DOHH2 (cell line): ENCODE data around the gene CALN1.

Experiments used
- H3F3A ChIP-seq: fragments of 200-600 bp; sonication (generic), shearing (Covaris generic); 2 replicates; pipeline ENCODE4 v1.6.0; 2016; ENCODE audit warnings: antibody characterized with exemption, mild to moderate bottlenecking; ENCODE audit not compliant: control insufficient read depth, insufficient read depth
- H3K27ac ChIP-seq: fragments of 200-600 bp; sonication (generic); 2 replicates; pipeline ENCODE4 v1.5.1; 2014; ENCODE audit warnings: low read depth, mild to moderate bottlenecking, low read length, moderate library complexity
- H3K27me3 ChIP-seq: fragments of 200-600 bp; sonication (generic); 2 replicates; pipeline ENCODE4 v1.6.1; 2014; ENCODE audit warnings: mild to moderate bottlenecking, low read length, mixed read lengths; ENCODE audit not compliant: control insufficient read depth
- H3K36me3 ChIP-seq: fragments of 200-600 bp; sonication (generic); 2 replicates; pipeline ENCODE4 v1.6.1; 2014; ENCODE audit warnings: mild to moderate bottlenecking, low read length, moderate library complexity, mixed read lengths; ENCODE audit not compliant: control insufficient read depth
- H3K4me1 ChIP-seq: fragments of 200-600 bp; sonication (generic); 2 replicates; pipeline ENCODE4 v1.6.1; 2014; ENCODE audit warnings: mild to moderate bottlenecking, low read length, mixed read lengths; ENCODE audit not compliant: control insufficient read depth
- H3K4me2 ChIP-seq: fragments of 200-600 bp; sonication (generic); 2 replicates; pipeline ENCODE4 v1.6.0; 2014; ENCODE audit warnings: mild to moderate bottlenecking, low read length, moderate library complexity
- H3K4me3 ChIP-seq: fragments of 200-600 bp; sonication (generic); 2 replicates; pipeline ENCODE4 v1.5.1; 2014; ENCODE audit warnings: mild to moderate bottlenecking, low read length, mixed read lengths
- H3K79me2 ChIP-seq: fragments of 200-600 bp; sonication (generic); 2 replicates; pipeline ENCODE4 v1.6.1; 2014; ENCODE audit warnings: mild to moderate bottlenecking, low read length, mixed read lengths; ENCODE audit not compliant: control insufficient read depth
- H3K9me2 ChIP-seq: fragments of 200-600 bp; sonication (generic); replicated peaks from 2 replicates; pipeline ENCODE4 v1.6.1; 2014; ENCODE audit warnings: mild to moderate bottlenecking, low read length, mixed read lengths; ENCODE audit not compliant: control insufficient read depth
- H3K9me3 ChIP-seq: fragments of 200-600 bp; sonication (generic); 2 replicates; pipeline ENCODE4 v1.6.1; 2014; ENCODE audit warnings: antibody characterized with exemption, low read length, mixed read lengths; ENCODE audit not compliant: control insufficient read depth, insufficient read depth
- H4K20me1 ChIP-seq: fragments of 200-600 bp; sonication (generic); 2 replicates; pipeline ENCODE4 v1.6.0; 2014; ENCODE audit warnings: low read depth, mild to moderate bottlenecking, antibody characterized with exemption, low read length, moderate library complexity; ENCODE audit not compliant: control insufficient read depth, insufficient read depth
- EZH2phosphoT487 ChIP-seq: fragments of 200-600 bp; sonication (generic); IDR thresholded peaks from 2 replicates; pipeline ENCODE4 v1.6.1; 2017; ENCODE audit warnings: borderline replicate concordance, mild to moderate bottlenecking, antibody characterized with exemption, low read length, moderate library complexity, mixed read lengths
- TF ChIP-seq, protein P1 (sequence below): fragments of 200-600 bp; sonication (generic); IDR thresholded peaks from one replicate; pipeline ENCODE4 v1.5.1; 2014; ENCODE audit warnings: antibody characterized with exemption, mild to moderate bottlenecking, low read depth, low read length; ENCODE audit not compliant: poor library complexity, severe bottlenecking

Gene CALN1

DNA sequence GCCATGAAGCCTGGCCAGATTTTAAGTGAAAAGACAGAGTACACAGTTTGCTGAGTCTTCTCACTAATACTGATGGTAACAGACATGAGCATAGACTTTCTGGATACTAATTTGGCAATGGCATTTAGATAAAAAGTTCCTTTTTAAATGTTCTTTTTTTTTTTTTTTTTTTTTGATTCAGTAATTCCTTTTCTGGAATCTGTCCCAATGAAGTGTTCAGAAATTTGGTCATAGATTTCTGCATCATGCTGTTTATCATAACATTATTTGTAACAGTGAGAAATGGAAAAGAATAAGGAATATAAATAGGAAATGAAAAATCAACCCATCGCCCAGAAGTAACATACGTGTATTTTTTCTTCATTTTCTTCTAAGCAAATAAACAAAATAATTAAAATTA is 354.9 kb downstream of the CALN1 start:
- H3K79me2 ChIP-seq = no peaks in the 10 kb centered on the region
- no peaks in the 10 kb centered on the region for H3K9me2 ChIP-seq
- H3K36me3 ChIP-seq = no peaks in the 10 kb centered on the region
- no peaks in the 10 kb centered on the region for H3K9me3 ChIP-seq
- H3K4me2 ChIP-seq = no peak overlapping the region
- no peaks in the 10 kb centered on the region for H3F3A ChIP-seq
- no peaks in the 10 kb centered on the region for H4K20me1 ChIP-seq
- H3K4me3 ChIP-seq = no peak overlapping the region
- no peak overlapping the region for H3K27ac ChIP-seq
- no peaks in the 10 kb centered on the region for H3K27me3 ChIP-seq
- H3K4me1 ChIP-seq = no peaks in the 10 kb centered on the region
- no peak for TF ChIP-seq EZH2phosphoT487
- TF ChIP-seq, protein P1, sequence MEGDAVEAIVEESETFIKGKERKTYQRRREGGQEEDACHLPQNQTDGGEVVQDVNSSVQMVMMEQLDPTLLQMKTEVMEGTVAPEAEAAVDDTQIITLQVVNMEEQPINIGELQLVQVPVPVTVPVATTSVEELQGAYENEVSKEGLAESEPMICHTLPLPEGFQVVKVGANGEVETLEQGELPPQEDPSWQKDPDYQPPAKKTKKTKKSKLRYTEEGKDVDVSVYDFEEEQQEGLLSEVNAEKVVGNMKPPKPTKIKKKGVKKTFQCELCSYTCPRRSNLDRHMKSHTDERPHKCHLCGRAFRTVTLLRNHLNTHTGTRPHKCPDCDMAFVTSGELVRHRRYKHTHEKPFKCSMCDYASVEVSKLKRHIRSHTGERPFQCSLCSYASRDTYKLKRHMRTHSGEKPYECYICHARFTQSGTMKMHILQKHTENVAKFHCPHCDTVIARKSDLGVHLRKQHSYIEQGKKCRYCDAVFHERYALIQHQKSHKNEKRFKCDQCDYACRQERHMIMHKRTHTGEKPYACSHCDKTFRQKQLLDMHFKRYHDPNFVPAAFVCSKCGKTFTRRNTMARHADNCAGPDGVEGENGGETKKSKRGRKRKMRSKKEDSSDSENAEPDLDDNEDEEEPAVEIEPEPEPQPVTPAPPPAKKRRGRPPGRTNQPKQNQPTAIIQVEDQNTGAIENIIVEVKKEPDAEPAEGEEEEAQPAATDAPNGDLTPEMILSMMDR = no peak

DNA sequence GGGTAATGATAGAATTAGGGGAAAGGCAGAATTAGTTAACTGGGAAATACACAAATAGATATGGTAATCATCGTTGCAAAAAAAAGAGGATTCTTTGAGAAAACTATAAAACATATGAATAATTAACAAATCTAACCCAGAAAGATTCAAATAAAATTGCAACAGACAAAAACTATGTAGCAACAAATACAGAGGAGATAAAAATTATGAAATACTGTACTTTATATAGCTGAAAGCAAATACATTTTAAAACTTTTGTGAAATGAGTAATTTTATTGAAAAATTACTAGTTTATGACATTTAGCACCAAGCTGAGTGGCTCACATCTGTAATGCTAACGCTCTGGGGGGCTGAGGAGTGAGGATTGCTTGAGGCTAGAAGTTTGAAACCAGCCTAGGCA is 356.7 kb downstream of the CALN1 start:
- Histone ChIP-seq H3K27ac (no peak overlapping the region), H3K9me2 (no peaks in the 10 kb centered on the region), H3K79me2 (no peaks in the 10 kb centered on the region), H3K27me3 (no peaks in the 10 kb centered on the region), H3K36me3 (no peaks in the 10 kb centered on the region), H3K9me3 (no peaks in the 10 kb centered on the region), H3K4me1 (no peaks in the 10 kb centered on the region), H3K4me3 (no peak overlapping the region), H3F3A (no peaks in the 10 kb centered on the region), H4K20me1 (no peaks in the 10 kb centered on the region), H3K4me2 (no peak overlapping the region)
- TF ChIP-seq, protein P1 = no peak
- no peak for TF ChIP-seq EZH2phosphoT487

DNA sequence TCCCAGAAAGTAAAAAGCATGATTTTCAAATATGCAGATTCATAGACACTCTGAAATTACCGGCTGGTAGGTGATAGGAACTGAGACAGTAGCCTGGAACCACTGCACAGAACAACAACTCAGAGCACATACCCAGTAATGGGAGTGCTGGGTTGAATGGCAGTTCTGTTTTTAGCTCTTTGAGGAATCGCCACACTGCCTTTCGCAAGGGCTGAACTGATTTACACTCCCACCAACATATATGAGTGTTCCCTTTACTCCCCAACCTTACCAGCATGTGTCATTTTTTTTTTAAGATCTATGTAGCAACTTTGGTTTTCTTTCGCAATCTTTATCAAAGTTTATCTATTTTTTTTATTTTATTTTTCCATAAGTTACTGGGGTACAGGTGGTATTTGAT is 358.8 kb downstream of the CALN1 start:
- Histone ChIP-seq H3K4me1 (no peaks in the 10 kb centered on the region), H3K27ac (no peak overlapping the region), H3K9me2 (no peaks in the 10 kb centered on the region), H3K9me3 (no peaks in the 10 kb centered on the region), H3K4me2 (no peak overlapping the region), H3K4me3 (no peak overlapping the region), H3F3A (no peaks in the 10 kb centered on the region), H4K20me1 (no peaks in the 10 kb centered on the region), H3K36me3 (no peaks in the 10 kb centered on the region), H3K79me2 (no peaks in the 10 kb centered on the region), H3K27me3 (no peaks in the 10 kb centered on the region)
- TF ChIP-seq EZH2phosphoT487 = no peak
- TF ChIP-seq, protein P1 = no peak

DNA sequence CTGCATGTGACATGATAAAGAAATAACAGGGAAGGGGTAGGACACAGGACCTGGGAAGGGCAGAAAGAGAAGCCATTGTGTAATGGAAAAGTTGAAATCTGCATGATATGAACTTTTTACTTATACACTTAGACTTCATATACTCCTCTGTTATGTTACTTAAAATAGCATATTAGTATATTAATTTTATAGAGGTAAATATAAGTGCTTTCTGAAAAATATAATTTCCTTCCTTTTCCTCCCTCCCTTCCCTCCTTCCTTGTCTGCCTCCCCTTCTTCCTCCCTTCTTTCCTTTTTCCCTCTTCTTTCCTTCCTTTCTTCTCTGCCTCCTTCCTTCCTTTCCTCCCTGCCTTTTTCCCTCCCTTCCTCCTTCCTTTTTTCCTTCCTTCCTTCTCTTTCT is 363.7 kb downstream of the CALN1 start:
- Histone ChIP-seq H3K4me1 (no peaks in the 10 kb centered on the region), H3K27ac (no peak overlapping the region), H3K27me3 (no peaks in the 10 kb centered on the region), H3K9me2 (no peaks in the 10 kb centered on the region), H3F3A (no peaks in the 10 kb centered on the region), H4K20me1 (no peaks in the 10 kb centered on the region), H3K79me2 (no peaks in the 10 kb centered on the region), H3K9me3 (no peaks in the 10 kb centered on the region), H3K4me3 (no peak overlapping the region), H3K4me2 (no peak overlapping the region), H3K36me3 (no peaks in the 10 kb centered on the region)
- TF ChIP-seq, protein P1 = no peak
- TF ChIP-seq EZH2phosphoT487 = no peak
